Non-pigmented ciliary epithelial cell (primary cell): ENCODE measurements around the gene DIP2C.
"Not testable (repeated sequence)": the region's sequence is repeated elsewhere in the genome, so short reads cannot be mapped to it uniquely, and the experiment has no call there.

Source experiments
- DNase-seq: peaks from one replicate; pipeline ENCODE4 v3.0.0-alpha.2; 2010; ENCODE audit warnings: low read depth

DIP2C gene

DNA sequence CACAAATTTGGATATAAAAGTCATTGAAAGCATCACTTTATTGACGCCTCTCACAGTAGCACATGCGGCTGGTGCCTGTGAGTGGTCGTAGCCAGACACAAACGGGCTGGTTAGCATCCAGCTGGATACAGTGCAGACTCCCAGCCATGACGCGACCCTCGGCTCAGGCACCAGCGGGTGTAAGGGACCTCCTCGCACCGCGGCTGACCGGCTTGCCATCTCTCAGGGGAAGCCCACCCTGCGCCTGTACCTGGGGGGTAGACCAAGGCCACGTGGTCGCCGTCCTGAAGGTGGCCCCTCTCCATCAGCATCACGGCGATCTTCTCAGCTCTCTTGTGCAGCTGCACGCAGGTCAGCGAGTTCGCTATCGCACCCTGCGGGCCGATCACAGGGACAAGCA lies 340.4 kb downstream of the DIP2C start:
- DNase-seq, result no peak

DNA sequence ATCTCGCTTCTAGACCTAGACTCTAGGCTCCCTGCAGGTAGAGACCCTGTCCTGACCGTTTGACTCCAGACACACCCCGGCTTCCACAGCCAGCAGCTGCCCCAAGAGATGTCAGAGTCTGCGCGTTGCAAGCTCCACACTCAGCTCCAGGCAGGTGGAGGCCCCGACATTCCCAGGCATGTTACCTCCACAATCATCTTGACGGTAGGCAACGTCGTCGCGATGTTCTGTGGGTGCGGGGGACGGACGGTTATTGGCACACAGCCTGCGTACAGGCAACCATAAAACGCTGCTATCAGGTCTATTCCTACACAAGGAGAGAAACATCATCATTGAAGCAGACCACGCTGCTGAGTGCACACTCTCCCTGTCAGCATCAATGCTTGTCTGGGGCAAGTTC lies 341.0 kb downstream of the DIP2C start:
- DNase-seq, result no peak

DNA sequence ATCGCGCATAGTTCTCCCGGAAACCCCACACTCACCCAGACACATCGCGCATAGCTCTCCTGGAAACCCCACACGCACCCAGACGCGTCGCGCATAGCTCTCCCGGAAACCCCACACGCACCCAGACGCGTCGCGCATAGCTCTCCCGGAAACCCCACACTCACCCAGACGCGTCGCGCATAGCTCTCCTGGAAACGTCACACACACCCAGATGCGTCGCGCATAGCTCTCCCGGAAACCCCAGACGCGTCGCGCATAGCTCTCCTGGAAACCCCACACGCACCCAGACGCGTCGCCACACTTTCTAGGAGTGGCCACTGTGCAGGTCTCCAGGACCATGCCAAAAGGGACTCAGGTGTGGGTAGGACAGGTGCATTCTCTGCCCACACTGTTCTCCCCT lies 341.7 kb downstream of the DIP2C start:
- DNase-seq, result not testable (repeated sequence)

DNA sequence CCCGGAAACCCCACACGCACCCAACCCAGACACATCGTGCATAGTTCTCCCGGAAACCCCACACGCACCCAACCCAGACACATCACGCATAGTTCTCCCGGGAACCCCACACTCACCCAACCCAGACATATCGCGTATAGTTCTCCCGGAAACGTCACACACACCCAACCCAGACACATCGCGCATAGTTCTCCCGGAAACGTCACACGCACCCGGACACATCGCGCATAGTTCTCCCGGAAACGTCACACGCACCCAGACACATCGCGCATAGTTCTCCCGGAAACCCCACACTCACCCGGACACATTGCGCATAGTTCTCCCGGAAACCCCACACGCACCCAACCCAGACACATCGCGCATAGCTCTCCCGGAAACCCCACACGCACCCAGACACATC lies 342.3 kb downstream of the DIP2C start:
- not testable (repeated sequence) for DNase-seq

DNA sequence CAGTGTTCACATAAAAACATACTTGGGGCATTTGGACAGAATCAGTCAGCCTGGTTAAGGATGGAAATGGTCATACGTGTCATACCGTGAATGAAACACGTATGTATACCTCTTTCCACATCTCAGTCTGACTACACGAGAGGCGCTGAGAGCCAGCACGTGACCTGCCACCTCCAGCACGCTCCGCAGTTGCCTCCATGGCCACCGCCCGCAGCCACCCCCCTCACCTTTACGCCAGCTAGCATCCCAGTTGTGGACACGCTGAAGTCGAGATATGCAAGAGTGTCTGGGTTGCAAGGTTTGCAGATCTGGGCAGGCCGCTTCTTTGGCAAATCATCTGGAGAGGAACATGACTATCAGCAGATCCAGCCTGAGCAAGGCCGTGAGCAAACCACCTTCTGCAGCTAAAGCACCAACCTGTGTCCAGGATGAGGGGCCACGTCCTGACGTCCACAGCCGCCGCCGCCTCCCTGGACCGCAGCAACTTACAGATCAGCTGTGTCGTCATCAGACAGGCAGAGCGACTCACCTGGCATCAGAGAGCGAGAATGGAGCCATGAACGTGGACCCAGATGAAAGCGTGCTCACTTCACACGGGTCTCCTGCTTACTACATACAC lies 344.8 kb downstream of the DIP2C start:
- no peak for DNase-seq

DNA sequence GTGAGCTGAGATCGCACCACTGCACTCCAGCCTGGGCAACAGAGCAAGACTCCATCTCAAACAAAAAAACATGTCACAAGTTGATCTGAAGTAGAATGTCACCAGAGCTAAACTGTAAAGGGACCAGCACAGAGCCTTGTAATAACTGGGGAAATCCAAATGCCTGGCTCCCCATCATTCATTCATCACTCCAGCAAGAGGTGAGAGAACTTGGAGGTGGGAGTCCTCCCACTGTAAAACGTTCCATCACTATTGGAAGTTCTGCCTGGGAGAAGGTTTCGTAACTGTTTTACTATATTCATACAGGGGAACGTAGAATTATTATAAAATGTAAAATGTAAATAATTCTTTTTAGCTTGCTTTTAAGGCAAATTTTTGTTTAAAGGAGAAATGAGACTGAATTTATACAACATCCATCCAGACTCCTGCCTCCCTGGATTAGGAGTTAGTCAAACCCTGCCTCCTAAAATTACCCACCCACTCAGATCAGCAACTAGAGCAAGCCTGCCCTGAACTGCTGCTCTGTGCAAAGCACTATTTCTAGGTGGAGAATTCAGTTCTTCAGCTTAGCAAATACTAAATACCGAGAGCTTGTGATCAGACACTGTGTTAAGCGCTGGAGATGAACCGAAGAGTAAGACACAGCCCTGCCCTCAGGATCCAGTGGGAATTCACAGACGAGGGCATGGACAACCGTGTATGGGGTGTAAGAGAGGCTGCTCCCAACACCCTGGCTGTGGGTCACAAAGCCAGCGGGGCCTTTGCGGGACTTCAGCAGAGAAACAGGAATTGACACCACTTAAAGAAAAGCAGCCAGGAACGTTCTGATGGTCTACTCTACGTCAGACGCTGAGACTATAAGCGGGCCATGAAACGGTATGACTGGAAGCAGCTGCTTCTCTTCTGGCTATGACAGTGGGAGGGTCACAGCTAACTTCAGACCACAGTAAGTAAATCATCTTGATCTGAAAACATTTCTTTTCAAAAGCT lies 345.9 kb downstream of the DIP2C start:
- DNase-seq, result no peak

DNA sequence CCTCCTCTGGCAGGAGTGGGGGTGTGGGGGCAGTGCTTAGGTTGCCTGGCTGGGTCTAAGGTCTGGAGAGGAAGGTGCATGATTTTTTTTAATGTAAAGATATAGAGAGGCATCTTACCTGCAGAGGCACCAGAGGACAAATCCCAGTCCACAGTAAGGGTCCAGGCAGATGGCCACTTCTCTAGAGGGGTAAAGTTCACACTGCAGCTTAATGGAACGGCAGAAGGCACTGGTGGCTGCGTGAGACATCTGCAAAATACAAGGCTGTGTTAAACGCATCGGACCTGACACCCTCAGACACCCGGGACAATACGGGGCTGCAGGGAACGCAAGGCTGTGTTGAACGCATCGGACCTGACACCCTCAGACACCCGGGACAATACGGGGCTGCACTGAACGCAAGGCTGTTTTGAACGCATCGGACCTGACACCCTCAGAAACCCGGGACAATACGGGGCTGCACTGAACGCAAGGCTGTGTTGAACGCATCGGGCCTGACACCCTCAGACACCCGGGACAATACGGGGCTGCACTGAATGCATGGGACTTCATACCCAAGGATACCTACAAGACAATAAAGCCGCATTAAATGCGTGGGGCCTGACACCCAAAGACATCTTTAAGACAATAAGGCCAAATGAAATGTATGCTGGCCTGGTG lies 348.3 kb downstream of the DIP2C start:
- DNase-seq, result no peak

DNA sequence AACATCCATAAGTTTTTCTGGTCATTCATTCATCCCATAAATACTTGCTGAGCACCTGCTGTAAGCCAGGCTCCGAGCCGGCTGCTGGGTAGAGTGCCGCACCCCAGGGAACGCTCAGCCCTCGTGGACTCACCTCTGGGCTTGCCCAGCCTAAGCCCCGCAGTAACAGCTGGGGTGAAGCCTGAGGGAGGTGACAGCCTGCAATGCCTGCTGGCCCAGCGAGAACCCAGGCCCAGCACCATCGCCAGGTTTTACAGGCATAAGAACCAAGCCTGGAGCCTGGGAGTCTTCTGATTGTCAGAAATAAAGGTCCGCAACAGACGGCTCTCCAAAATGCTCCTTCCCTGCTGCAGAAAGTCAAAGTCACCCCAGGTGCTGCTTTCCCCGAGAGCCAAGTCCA lies 348.8 kb downstream of the DIP2C start:
- DNase-seq, result no peak

DNA sequence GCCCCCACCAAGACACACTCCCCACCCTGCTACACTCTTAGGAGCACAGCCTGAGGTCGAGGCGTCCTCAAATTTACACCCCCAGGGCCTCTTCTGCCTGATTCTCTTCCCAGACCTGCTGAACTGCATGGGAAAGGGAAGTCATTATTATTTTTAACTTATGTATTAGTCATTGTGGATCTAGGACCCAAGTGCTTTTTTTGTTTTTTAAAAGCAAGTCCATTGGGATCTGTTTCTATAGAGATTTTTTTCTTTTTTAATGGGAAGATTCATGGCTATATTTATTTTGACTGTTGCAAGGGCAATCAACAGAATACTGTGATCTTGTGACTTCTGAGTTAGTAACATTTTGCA lies 350.5 kb downstream of the DIP2C start:
- no peak for DNase-seq

DNA sequence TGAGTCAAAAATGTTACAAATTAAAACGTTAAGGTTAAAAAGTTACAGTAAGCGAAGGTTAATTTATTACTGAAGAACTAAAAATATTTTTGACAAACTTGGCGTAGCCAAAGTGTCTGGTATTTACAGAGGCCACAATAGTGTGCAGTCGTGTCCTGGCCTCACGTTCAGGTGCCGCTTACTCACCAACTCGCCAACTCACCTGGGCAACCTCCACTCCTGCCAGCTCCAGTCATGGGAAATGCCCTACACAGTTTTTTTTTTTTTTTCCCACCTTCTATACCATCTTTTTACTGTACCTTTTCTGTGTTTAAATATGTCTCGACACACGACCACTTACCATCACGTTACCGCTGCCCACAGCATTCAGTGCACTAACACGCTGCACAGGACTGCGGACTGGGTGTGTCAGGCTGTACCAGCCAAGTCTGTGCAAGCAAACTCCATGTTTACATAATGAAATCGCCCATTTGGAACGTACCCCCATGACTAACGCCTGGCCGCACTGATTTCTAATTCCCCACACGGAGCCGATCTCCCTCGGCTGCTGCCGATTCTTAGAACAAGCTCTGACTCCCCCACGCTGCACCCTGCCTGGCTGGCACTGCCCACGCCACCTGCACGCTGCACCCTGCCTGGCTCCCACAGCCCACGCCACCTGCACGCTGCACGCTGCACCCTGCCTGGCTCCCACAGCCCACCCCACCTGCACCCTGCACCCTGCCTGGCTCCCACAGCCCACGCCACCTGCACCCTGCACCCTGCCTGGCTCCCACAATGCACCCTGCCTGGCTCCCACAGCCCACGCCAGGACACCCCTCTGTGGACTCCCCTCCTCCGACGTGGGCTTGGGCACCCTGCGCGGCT lies 351.1 kb downstream of the DIP2C start:
- no peak for DNase-seq

DNA sequence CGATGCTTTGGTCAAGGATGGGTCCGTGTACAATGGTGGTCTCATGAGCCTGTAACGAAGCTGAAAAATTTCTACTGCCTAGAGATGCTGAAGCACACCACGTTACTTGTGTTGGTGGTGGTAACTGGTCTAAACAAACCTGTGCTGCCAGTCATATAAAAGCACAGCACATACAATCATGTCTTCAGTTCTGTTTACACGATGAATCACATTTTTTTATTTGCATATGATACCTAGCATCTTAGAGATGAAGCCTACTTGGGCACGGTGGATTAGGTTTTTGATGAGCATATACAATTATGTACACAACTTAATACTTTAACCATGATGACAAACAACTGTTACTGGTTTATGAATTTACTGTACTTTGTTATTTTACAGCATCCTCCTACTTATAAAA lies 353.2 kb downstream of the DIP2C start:
- DNase-seq, result no peak

DNA sequence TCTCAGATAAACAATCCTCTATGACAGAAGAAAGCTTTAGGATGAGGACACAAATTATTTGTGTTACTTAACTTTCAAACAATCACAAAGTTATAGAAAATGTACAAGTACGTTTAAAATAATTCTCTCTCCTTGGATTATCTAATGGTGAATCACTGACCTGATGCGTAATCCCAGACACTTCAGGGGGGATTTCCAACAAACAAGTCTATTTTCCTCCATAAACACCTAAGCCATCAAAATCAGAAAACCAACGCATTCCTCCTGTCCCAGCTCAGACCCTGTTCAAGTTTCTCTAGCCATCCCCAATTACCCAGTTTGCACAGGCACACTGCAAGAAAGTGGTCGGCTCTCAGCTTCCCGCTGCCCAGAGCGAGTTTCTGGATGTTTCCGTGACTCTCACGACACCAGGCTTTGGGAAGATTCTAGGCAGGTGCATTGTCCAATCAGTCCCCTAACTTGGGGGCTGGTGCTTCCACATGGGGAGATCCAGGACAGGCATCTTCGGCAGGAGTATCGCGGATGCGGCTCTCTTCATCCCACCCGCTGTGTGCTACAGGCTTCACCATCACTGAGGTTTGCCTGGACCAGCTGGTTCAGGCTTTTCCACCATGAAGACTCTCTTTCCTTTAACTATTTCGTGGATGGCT lies 354.2 kb downstream of the DIP2C start:
- no peak for DNase-seq

DNA sequence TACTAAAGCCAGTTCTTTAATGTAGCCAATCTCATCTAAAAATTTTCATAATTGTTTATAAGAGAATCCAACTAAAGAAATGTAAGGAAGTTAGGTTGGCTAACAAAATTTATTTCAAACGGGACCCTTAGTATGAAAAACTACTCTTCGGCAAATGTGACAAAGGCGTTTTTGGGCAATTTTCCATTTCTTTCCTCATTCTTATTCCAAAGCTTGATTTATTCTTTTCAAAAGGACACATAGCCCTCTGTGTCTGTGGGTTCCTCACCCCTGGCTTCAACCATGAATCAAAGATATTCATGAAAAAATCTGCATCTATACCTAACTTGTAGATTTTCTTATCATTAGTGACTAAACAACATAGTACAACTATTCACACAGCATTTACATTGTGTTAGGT lies 358.3 kb downstream of the DIP2C start:
- DNase-seq, result no peak

DNA sequence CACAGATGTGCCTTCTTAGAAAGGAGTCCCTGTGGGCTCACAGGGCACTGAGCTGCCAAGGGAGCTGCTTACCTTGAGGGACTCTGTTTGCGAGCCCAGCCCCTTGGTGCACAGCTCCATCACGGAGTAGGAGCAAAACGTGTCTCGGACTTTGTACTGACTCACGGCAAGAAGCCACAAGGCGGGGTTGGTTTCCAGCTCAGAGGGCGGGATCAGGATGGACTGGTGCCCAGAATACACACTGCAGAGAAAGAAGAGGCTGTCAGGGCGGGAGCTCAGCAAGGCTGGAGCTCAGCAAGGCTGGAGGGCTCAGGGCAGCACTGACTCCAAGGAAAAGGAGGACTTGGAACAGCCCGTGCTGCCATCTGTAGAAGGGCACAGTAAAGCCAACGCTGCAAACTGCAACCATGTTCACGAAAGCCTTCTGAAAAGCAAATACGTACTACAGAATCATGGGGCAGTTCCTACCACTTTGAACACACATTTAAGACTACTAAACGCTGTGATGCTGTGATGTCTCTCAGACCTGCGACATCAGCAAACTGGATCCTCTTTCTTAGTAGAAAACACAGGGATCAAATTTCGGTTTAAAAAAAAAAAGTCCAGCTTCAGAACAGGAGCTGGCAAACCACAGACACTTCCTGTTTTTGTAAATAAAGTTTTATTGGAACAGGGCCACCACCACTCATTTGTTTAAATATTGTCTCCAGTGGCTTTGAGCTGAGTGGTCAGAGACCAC lies 359.9 kb downstream of the DIP2C start:
- peak; percentile 86 for DNase-seq

DNA sequence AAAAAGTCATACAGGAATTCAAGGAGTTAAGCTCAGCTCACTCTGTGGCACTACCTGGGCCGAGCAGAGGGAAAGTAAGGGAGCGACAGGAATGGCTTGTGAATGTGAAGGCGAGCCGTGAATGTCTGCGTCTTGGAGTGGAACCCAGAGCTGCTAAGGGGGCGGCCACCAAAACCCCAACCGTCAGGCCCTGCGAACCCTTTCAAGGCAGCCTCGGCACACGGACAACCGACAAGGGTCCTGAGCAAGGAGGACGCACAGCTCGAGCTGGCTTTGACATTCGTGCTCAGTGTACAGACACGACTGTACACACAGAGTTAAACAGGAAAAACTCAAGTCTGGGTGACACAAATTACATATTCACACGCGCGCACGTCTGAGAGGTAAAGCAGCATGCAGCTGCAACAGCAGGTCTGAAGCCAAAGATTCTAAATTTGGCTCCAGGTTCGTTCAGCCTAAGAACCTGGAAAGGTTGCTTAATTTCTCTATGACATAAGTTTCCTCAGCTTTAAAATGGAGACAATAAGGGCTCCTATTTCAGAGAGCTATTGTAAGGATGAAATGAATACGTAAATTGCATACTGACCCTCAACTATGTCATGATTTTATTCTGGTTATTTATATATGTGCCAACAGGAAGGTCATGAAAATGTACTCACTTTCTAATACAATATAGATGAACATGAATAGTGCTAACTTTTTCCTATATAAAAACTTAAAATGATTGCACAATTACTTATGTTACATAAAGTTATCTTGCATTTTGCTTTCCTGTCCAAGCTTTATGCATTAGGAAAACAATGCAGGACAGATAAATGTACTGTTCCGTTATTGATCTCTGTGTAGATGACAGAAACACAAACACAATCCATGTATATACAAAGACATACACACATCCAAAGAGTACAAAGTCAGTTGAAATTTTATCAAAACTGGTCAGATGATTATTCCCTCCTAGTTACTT lies 361.3 kb downstream of the DIP2C start:
- DNase-seq, result no peak

DNA sequence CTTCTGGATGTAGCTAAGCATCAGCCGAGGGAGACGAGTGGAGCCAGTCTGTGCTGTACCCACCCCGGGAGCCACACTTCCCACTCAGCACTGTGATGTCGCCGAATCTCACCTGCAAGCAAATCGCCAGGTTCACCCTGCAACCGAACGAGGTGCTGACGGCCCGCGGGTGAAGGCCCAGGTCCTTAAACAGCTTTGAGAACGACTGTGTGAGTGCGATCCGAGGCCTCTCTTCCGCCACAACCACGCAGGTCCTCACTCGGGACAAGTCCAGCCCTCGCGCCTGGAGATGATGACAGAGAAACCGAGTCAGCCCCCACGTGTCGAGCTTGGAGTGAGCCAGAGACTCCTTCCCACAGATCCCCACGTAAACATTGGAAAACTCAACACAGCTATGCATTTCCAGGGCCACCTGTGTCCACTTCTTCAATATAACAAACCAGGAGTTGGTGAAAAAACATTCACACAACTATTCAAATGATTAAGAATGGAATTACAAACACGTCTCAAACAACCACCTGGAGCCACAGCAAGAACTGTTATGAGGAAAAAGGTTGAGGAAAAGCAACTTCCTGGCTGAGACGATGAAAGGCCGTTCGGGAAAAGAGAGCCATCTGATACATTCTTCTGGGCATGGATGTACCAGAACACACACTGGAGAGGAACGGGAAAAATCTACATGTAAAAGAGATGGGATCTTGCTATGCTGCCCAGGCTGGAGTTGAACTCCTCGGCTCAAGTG lies 362.4 kb downstream of the DIP2C start:
- DNase-seq, result no peak

DNA sequence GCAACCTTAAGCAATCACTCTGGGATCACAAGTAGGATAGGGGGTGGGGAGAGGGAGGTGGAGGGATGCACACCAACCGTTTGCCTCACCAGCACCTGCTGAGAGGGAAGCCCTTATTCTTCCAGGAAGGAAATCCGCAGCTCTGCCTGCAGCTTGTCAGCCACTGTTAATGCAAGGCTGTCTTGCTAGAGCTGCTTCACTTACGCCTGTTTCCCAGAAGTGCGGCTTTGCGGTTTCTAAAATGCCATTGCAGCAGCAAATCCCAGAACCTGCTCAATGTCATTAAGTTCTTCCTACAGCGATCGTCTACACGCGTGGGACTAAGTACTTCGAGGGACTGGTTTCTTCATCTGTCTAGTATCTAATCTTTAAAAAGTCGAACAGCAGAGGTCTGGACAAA lies 363.1 kb downstream of the DIP2C start:
- no peak for DNase-seq

DNA sequence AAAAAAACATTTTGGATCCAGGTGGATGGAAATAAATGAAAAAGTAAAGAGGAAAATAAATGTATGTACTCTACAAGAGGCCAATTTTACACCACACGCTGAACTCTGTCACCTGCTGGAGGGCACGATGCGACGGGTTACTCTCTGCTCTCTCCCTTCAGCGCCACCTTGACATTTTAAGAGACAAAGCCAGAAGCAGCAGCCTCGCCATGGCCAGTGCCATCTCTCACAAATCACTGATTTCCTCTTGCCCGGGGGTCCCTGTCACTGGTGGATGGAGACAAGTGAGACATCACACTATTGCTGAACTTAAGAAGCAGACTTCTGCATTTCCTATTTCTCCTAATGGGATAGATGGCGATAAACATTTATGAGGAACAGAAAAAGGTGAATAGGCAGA lies 364.2 kb downstream of the DIP2C start:
- DNase-seq, result no peak

DNA sequence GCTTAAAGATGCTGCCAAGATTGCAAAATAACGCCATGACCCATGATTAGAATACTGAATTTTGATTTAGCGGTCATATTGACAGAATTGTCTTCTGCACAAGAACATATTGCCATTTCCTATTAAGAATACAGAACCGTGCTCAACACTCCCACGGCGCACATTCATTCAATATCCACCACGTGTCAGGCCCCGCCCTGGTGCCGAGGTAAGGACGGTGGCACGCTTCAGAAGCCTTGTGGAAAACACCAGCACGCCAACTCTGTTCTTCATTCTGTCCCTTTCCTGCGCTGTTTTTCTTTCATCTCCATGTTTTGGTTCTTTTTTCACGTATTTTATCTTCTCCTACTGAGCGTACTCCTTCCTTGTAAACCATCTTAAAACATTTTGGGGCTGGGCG lies 364.9 kb downstream of the DIP2C start:
- DNase-seq, result no peak
